ENCODE results near the gene MTPN.

MTPN gene

GRCh38 chr7:135958173-135958572 is 19.0 kb downstream of the MTPN start:
- DNase-seq (ENCODE audit: extremely low read depth in 1 of 2, low read depth in 1 of 2): no peak

GRCh38 chr7:135957627-135958026 is 19.5 kb downstream of the MTPN start:
- DNase-seq (ENCODE audit: extremely low read depth in 1 of 2, low read depth in 1 of 2): no peak

GRCh38 chr7:135956393-135956792 is 20.8 kb downstream of the MTPN start:
- no peak for DNase-seq (ENCODE audit: extremely low read depth in 1 of 2, low read depth in 1 of 2)

GRCh38 chr7:135950972-135951371 is 26.2 kb downstream of the MTPN start:
- no peak for DNase-seq (ENCODE audit: extremely low read depth in 1 of 2, low read depth in 1 of 2)

- DNase-seq (ENCODE audit: extremely low read depth in 1 of 2, low read depth in 1 of 2): no peak
Observed at GRCh38 chr7:135950429-135950828, 26.7 kb downstream of the MTPN start.

- DNase-seq (ENCODE audit: extremely low read depth in 1 of 2, low read depth in 1 of 2): no peak
Observed at GRCh38 chr7:135946289-135947055, 30.7 kb downstream of the MTPN start.

GRCh38 chr7:135944753-135945152 is 32.4 kb downstream of the MTPN start:
- DNase-seq (ENCODE audit: extremely low read depth in 1 of 2, low read depth in 1 of 2): no peak

DNA sequence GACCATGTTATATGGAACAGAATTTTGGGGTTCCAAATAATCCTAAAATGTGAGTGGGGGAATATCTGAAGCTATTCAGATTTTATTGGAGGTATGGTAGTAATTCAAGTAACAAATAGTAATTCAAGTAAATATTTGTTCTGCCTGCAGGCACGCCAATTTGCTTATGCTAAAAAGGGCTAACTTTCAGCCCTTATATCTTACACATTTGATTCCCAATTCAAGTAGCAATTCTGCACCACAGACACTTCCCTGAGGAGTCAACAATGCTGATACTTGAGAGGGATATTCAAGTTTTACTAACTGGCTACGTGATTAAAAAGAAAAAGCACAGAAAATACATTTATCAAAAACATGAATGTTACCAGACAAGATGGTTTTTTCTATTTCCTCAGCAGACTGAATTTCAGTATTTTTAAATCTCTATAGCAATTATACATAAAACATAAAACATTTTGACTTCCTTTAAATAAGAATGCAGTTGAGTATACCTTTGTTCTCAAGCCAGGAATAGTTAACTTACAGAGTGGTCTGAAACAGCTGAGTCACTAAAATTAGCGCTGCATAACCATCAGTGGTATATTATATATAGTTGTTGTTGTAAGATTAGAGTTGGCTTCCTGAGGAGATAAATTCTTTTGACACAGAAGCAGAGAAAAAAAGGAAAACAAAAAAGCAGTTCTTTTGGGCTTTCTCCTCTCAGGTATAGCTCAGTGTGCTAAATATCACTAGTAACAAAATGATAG is 33.9 kb downstream of the MTPN start:
- no peak for DNase-seq (ENCODE audit: extremely low read depth in 1 of 2, low read depth in 1 of 2)

GRCh38 chr7:135942614-135943013 is 34.5 kb downstream of the MTPN start:
- no peak for DNase-seq (ENCODE audit: extremely low read depth in 1 of 2, low read depth in 1 of 2)

DNA sequence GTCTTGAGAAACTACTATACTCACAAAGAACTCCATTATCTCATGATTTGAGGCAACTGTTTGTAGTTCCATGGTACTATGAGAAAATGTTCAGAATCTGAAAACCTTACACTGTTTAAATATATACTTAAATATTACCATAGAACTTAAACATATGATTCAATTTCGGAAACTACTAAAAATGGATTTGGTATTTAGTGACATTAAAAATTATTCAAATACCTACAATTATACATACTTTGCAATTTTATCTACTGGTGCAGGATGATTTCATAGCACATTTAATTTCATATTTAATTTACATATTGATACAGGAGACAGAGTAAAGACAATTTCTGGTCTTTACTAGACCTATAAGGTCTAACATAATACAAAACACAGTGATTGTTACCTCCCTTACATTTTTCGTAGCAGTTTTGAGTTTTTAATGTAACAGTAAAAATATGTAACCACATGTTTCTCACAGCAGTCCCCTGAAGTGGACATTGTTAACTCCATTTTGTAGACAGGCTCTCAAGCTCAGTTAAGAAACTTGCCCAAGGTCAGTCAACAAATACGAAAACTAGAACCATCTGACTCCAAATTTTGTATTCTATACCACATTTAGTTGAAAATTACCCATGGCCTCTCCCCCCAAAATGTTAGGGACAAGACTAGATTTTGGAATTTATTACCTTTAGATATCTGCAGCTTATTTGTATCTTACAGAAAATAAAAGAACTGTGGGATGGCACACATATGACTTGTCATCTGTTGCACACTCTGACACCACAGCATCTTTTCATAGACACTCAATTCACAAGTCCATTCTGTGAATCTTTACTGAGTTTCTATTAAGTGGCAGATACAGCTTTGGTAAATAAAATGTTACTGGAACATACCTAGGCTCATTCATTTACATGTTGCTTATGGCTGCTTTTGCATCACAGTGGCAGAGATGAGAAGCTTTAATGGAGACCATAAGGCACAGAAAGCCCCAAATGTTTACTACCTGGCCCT is 36.8 kb downstream of the MTPN start:
- no peak for DNase-seq (ENCODE audit: extremely low read depth in 1 of 2, low read depth in 1 of 2)

DNA sequence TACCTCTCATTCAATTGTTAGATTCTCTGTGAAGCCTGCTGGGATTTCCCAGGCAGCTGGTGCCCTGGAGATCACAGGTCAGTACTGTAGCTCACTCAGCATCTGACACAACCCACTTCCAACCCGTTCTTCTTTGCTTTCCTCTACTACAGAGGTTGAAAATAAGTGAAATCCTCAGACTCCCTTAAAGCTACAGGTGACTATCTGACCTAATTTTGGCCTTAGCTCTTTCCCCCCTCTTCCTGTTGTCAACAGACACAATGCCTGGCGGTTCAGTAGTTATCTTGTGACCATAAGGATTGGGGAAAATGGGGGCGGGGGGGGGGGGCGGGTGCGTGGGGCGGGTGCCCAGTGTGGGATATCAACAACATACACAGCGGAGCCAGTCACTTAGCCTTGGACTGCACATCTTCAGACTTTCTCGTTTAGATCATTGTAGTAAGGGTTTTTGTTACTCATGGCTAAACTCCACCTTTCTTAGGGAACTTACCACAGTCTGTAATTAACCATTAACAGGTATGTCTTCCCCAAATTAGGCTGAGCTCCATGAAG is 37.8 kb downstream of the MTPN start:
- no peak for DNase-seq (ENCODE audit: extremely low read depth in 1 of 2, low read depth in 1 of 2)

GRCh38 chr7:135938563-135938962 is 38.6 kb downstream of the MTPN start:
- no peak for DNase-seq (ENCODE audit: extremely low read depth in 1 of 2, low read depth in 1 of 2)

DNA sequence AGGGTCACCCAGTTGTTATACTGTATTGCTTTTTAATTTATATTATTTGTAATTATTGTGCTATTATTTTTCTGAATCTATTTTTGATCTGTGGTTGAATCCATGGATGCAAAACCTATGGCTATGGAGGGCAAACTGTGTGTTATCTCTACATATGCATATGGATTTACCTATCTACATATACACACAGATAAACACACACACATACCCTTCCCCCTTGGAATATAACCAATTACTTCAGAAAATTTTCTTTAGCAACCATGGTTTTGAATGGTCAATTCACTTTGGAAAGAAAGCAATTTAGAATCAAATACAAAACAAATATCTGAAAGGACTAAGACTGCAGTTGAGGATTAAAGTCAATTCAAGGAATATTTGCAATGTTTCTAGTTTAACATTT is 39.1 kb downstream of the MTPN start:
- DNase-seq (ENCODE audit: extremely low read depth in 1 of 2, low read depth in 1 of 2): no peak

DNA sequence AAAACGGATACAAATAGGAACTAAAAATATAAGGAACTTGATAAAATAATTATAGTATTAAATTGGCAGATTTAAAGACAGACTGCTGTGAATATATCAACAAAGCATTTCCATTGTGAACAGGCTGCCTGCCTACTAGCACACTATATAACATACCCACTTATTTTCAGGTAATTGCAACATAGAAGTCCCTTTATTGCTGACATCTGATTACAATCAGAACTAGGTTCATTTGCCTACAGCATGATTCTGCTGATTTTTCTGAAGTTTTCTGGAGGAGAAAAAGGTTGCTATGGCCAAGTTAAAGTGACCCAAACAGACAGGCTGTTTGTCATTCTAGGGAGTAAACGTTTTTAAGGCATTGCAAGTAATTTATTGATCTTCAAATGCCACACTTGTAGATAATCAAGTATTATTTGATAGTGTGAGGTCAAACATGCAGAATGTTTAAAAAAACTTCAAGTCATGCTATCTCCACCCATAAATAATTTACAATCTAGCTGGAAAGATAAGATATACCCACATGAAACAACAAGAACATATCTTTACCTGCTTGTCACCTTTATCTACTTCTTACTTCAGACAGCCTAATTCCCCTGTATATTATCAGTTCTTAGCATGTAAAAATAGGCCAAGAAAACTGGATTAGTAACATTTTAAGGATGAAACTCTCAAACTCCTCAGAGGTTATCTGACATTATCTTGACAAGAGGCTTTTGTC is 40.5 kb downstream of the MTPN start:
- DNase-seq (ENCODE audit: extremely low read depth in 1 of 2, low read depth in 1 of 2): no peak

- no peak for DNase-seq (ENCODE audit: extremely low read depth in 1 of 2, low read depth in 1 of 2)
Observed at GRCh38 chr7:135934651-135935050, 42.5 kb downstream of the MTPN start.

DNA sequence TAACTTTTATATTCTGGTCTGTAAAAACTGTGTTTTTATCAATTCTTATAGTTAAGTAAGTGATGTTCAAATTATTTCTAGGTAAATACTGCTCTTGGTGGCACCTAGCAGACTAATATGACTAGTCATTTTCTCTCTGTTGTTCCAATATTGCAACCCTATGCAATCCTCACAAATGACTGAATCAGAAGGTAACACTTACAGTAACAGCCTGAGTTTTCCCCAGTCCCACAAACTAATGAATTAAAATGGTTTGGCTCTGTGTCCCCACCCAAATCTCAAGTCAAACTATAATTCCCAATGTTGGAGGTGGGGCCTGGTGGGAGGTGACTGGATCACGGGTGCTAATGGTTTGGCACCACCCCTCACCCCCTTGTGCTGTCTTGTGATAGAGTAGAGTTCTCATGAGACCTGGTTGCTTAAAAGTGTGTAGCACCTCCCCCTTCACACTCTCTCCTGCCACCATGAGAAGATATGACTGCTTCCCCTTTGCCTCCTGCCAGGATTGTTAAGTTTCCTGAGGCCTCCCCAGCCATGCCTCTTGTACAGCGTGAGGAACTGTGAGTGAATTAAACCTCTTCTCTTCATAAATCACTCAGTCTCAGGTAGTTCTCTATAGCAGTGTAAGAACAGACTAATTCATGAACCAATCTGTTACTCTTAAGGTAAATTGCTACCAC is 43.5 kb downstream of the MTPN start:
- DNase-seq (ENCODE audit: extremely low read depth in 1 of 2, low read depth in 1 of 2): no peak

GRCh38 chr7:135932131-135932530 is 45.0 kb downstream of the MTPN start:
- DNase-seq (ENCODE audit: extremely low read depth in 1 of 2, low read depth in 1 of 2): no peak

DNA sequence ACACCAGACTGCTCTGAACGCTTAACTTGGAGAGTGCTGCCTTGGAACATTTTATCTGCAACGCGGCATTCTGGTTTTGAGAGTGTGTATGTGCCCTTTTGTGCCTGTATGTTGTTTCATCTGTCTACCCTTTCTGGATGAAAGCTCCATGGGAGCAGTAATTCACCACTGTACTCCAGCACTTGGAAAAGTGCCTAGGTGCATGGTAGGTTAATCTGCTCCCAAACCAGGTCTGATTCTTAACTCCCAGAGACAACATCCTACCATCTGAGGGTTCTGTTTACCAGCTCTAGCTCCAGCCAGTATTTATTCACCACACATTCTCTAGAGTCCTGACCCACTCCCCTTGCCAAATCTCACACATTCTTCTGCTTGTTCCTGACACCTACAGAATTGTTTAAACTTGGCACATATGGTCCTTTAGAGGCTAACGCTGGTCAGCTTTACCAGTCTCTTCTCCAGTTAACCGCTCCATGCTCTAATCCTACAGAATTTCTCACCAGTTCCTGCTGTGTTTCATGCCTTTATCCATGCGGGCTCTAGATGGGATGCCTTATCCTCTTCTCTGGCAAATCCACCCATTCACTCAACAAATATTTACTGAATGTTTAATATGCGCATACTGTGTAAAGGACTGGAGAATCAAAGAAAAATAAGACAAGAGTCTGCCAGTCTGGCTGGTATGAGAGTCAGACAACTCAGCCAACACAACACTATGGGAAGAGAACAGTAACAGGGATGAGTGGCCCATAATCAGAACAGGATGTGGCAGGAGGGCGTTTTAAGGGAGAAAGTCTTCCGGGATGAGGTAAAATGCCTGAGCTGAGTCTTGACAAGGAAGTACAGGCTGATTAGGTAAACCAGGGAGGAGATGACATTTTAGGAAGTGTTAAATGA is 46.3 kb downstream of the MTPN start:
- DNase-seq (ENCODE audit: extremely low read depth in 1 of 2, low read depth in 1 of 2): no peak

DNA sequence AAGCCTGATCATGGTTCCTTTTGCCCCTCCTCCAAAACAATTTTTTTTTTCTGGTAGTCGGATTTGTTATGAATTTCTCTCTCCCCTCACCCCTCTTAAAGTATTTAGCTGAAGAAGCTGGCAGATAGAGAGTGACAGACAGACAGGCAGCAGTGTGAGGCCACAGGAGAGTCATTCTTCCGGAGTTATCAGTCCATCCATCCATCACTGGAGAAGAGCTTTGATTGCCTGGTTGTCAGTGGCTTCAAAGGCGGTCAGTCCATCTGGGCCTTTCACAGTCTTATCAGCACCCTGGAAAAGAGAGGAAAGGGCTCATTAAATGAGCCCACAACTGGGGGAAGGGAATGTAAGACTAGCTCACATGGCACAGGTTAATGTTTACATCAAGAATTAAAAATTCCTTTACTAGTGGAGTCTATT is 47.4 kb downstream of the MTPN start:
- no peak for DNase-seq (ENCODE audit: extremely low read depth in 1 of 2, low read depth in 1 of 2)
